Measurements from ENCODE around the gene ZBTB34.

DNA sequence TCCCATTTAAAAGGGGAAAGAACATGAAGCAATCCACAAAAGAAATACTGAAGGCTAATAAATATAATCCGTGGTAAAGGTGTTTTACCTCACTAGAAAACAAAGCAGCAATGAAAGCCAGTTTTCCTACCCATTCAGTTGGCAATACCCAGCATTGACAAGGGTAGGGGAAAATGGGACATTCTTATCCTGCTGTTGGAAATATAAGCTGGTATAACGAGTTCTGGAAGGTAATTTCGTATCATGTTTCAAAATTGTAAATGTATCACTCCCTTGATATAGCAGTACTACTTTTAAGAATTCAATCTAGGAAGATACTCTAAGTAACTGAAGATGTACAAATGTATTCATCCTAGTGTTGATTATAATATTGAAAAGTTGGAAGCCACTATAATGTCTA, 31.2 kb downstream of the ZBTB34 start:
- TF ChIP-seq, protein P1, sequence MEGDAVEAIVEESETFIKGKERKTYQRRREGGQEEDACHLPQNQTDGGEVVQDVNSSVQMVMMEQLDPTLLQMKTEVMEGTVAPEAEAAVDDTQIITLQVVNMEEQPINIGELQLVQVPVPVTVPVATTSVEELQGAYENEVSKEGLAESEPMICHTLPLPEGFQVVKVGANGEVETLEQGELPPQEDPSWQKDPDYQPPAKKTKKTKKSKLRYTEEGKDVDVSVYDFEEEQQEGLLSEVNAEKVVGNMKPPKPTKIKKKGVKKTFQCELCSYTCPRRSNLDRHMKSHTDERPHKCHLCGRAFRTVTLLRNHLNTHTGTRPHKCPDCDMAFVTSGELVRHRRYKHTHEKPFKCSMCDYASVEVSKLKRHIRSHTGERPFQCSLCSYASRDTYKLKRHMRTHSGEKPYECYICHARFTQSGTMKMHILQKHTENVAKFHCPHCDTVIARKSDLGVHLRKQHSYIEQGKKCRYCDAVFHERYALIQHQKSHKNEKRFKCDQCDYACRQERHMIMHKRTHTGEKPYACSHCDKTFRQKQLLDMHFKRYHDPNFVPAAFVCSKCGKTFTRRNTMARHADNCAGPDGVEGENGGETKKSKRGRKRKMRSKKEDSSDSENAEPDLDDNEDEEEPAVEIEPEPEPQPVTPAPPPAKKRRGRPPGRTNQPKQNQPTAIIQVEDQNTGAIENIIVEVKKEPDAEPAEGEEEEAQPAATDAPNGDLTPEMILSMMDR (IDR thresholded peaks at IDR 0.05) = no peak
- TF ChIP-seq POLR2A (IDR thresholded peaks at IDR 0.05) = no peak
